ENCODE data around the gene KCNJ18.
"Not testable (repeated sequence)": the region's sequence is repeated elsewhere in the genome, so short reads cannot be mapped to it uniquely, and the experiment has no call there.

Gene KCNJ18

GRCh38 chr17:21687136-21687953 lies 5.0 kb upstream of the KCNJ18 start:
- Histone ChIP-seq H3K4me3 (ENCODE audit: low read depth, low read length, poor library complexity, severe bottlenecking) (no peak overlapping the region), H4K20me1 (ENCODE audit: insufficient read depth, low read length) (no peaks in the 10 kb centered on the region), H3K79me2 (ENCODE audit: insufficient read depth, low read length) (no peaks in the 10 kb centered on the region), H3K27ac (ENCODE audit: low read depth, low read length, poor library complexity, severe bottlenecking) (no peak overlapping the region), H2AFZ (ENCODE audit: low read length) (no peak overlapping the region), H3K4me2 (ENCODE audit: low read length) (no peak overlapping the region), H3F3A (ENCODE audit: insufficient read depth, low read length) (no peaks in the 10 kb centered on the region), H3K36me3 (ENCODE audit: insufficient read depth, low read length) (no peaks in the 10 kb centered on the region), H3K9ac (ENCODE audit: low read length) (no peak overlapping the region), H3K4me1 (ENCODE audit: insufficient read depth, low read length, severe bottlenecking) (no peaks in the 10 kb centered on the region), H3K27me3 (ENCODE audit: insufficient read depth, low read length) (no peaks in the 10 kb centered on the region), H3K9me3 (ENCODE audit: low read length) (no peaks in the 10 kb centered on the region), H3K9me2 (ENCODE audit: low read depth, low read length) (no peaks in the 10 kb centered on the region)
- no peak for TF ChIP-seq EZH2 (IDR thresholded peaks at IDR 0.05; ENCODE audit: borderline replicate concordance, low read length)
- TF ChIP-seq CTCF (IDR thresholded peaks at IDR 0.05; ENCODE audit: low read length), result no peak

GRCh38 chr17:21688293-21688949 lies 3.9 kb upstream of the KCNJ18 start:
- no peak overlapping the region for H2AFZ ChIP-seq (ENCODE audit: low read length)
- H3K4me3 ChIP-seq (ENCODE audit: low read depth, low read length, poor library complexity, severe bottlenecking), result no peak overlapping the region
- H3K4me2 ChIP-seq (ENCODE audit: low read length), result no peak overlapping the region
- no peaks in the 10 kb centered on the region for H4K20me1 ChIP-seq (ENCODE audit: insufficient read depth, low read length)
- no peaks in the 10 kb centered on the region for H3F3A ChIP-seq (ENCODE audit: insufficient read depth, low read length)
- H3K4me1 ChIP-seq (ENCODE audit: insufficient read depth, low read length, severe bottlenecking), result no peaks in the 10 kb centered on the region
- no peaks in the 10 kb centered on the region for H3K27me3 ChIP-seq (ENCODE audit: insufficient read depth, low read length)
- TF ChIP-seq EZH2 (IDR thresholded peaks at IDR 0.05; ENCODE audit: borderline replicate concordance, low read length) (no peak), CTCF (IDR thresholded peaks at IDR 0.05; ENCODE audit: low read length) (no peak)
- H3K79me2 ChIP-seq (ENCODE audit: insufficient read depth, low read length), result no peaks in the 10 kb centered on the region
- H3K27ac ChIP-seq (ENCODE audit: low read depth, low read length, poor library complexity, severe bottlenecking), result no peak overlapping the region
- H3K9me2 ChIP-seq (ENCODE audit: low read depth, low read length), result no peaks in the 10 kb centered on the region
- no peaks in the 10 kb centered on the region for H3K36me3 ChIP-seq (ENCODE audit: insufficient read depth, low read length)
- H3K9ac ChIP-seq (ENCODE audit: low read length), result no peak overlapping the region
- no peaks in the 10 kb centered on the region for H3K9me3 ChIP-seq (ENCODE audit: low read length)

GRCh38 chr17:21689604-21690003 lies 2.7 kb upstream of the KCNJ18 start:
- TF ChIP-seq EZH2 (IDR thresholded peaks at IDR 0.05; ENCODE audit: borderline replicate concordance, low read length) (no peak), CTCF (IDR thresholded peaks at IDR 0.05; ENCODE audit: low read length) (no peak)
- no peak overlapping the region for H3K9ac ChIP-seq (ENCODE audit: low read length)

GRCh38 chr17:21690811-21691210 lies 1.5 kb upstream of the KCNJ18 start:
- not testable (repeated sequence) for H3K4me2 ChIP-seq (ENCODE audit: low read length); H3K4me3 ChIP-seq (ENCODE audit: low read depth, low read length, poor library complexity, severe bottlenecking); H3K27me3 ChIP-seq (ENCODE audit: insufficient read depth, low read length); H4K20me1 ChIP-seq (ENCODE audit: insufficient read depth, low read length); H3K36me3 ChIP-seq (ENCODE audit: insufficient read depth, low read length); H3K9me3 ChIP-seq (ENCODE audit: low read length); H3K4me1 ChIP-seq (ENCODE audit: insufficient read depth, low read length, severe bottlenecking); H3K9me2 ChIP-seq (ENCODE audit: low read depth, low read length); H3K27ac ChIP-seq (ENCODE audit: low read depth, low read length, poor library complexity, severe bottlenecking); H3K9ac ChIP-seq (ENCODE audit: low read length); H2AFZ ChIP-seq (ENCODE audit: low read length); H3F3A ChIP-seq (ENCODE audit: insufficient read depth, low read length); H3K79me2 ChIP-seq (ENCODE audit: insufficient read depth, low read length)

More at GRCh38 chr17:21689604-21690003, 2.7 kb upstream of the KCNJ18 start:
- Histone ChIP-seq H3K4me2 (ENCODE audit: low read length) (no peak overlapping the region), H3K36me3 (ENCODE audit: insufficient read depth, low read length) (no peaks in the 10 kb centered on the region), H3F3A (ENCODE audit: insufficient read depth, low read length) (no peaks in the 10 kb centered on the region), H4K20me1 (ENCODE audit: insufficient read depth, low read length) (no peaks in the 10 kb centered on the region), H3K4me1 (ENCODE audit: insufficient read depth, low read length, severe bottlenecking) (no peaks in the 10 kb centered on the region), H3K9me2 (ENCODE audit: low read depth, low read length) (no peaks in the 10 kb centered on the region), H3K27me3 (ENCODE audit: insufficient read depth, low read length) (no peaks in the 10 kb centered on the region), H2AFZ (ENCODE audit: low read length) (no peak overlapping the region), H3K79me2 (ENCODE audit: insufficient read depth, low read length) (no peaks in the 10 kb centered on the region), H3K27ac (ENCODE audit: low read depth, low read length, poor library complexity, severe bottlenecking) (no peak overlapping the region), H3K9me3 (ENCODE audit: low read length) (no peaks in the 10 kb centered on the region), H3K4me3 (ENCODE audit: low read depth, low read length, poor library complexity, severe bottlenecking) (no peak overlapping the region)

- H2AFZ ChIP-seq (ENCODE audit: low read length); H3K9ac ChIP-seq (ENCODE audit: low read length); H3K4me2 ChIP-seq (ENCODE audit: low read length); H3K79me2 ChIP-seq (ENCODE audit: insufficient read depth, low read length); H3K27ac ChIP-seq (ENCODE audit: low read depth, low read length, poor library complexity, severe bottlenecking); H3K27me3 ChIP-seq (ENCODE audit: insufficient read depth, low read length); H4K20me1 ChIP-seq (ENCODE audit: insufficient read depth, low read length); H3K4me3 ChIP-seq (ENCODE audit: low read depth, low read length, poor library complexity, severe bottlenecking); H3K9me2 ChIP-seq (ENCODE audit: low read depth, low read length); H3F3A ChIP-seq (ENCODE audit: insufficient read depth, low read length); H3K4me1 ChIP-seq (ENCODE audit: insufficient read depth, low read length, severe bottlenecking); H3K9me3 ChIP-seq (ENCODE audit: low read length); H3K36me3 ChIP-seq (ENCODE audit: insufficient read depth, low read length): not testable (repeated sequence)
These were observed 842 bp upstream of the KCNJ18 start for GRCh38 chr17:21691481-21691880.

All from OCI-LY1 (cell line).